22Rv1 (cell line): ENCODE results near the gene RARRES2.

Source experiments
- H3K27ac ChIP-seq: fragments of 450-650 bp; 2 replicates; pipeline ENCODE4 v1.5.1; 2017
- ZFX ChIP-seq: fragments of 450-650 bp; IDR thresholded peaks from 2 replicates; pipeline ENCODE4 v1.6.1; 2017; ENCODE audit warnings: antibody characterized with exemption, borderline replicate concordance
- TF ChIP-seq, protein P1 (sequence below): fragments of 450-650 bp; IDR thresholded peaks from 2 replicates; pipeline ENCODE4 v1.5.1; 2017; ENCODE audit warnings: mild to moderate bottlenecking

RARRES2 gene

DNA sequence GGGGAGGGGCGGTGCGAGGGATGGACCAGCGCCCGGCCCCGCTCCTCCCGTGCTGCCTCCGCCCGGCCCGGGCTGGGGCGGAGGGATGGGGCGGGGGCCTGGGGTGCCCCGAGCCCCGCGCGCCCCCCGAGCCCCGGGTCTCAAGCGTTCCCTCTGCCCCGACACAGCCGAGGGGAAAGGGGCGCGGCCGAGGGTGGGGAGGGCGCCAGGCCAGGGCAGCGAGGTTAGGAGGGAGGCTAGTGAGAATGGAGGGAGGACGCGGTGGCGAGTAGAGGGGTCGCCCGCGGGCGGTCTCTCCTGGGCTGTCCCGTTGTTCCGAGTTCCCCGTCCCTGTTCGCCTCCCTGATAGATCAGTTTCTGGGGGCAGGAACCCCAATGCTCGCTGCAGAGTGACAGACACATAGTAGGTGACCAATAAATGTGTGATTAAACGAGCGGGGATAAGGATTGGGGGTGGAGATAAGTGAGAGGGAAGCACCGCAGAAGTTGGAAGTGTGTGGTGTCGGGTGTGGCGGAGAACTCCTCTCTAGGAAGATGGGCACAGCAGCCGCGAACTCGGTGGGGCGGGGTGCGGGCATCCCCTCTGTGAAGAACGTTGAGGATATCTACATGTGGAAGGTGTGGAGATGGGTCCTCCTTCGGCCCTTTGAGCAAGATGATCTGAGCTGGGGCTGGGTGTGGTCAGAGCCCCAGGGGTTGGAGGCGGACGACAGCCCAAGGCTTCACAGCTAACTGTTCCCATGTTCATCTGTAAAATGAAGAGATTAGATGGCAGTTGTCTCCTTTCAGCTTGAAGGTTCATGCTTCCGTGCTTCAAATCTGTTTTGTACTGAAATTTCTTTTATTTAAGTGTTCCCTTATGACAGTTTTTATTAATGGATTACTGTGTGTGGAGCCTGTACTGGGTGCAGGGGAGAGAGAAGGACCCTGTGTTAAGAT, 38.3 kb upstream of the RARRES2 start:
- TF ChIP-seq, protein P1, sequence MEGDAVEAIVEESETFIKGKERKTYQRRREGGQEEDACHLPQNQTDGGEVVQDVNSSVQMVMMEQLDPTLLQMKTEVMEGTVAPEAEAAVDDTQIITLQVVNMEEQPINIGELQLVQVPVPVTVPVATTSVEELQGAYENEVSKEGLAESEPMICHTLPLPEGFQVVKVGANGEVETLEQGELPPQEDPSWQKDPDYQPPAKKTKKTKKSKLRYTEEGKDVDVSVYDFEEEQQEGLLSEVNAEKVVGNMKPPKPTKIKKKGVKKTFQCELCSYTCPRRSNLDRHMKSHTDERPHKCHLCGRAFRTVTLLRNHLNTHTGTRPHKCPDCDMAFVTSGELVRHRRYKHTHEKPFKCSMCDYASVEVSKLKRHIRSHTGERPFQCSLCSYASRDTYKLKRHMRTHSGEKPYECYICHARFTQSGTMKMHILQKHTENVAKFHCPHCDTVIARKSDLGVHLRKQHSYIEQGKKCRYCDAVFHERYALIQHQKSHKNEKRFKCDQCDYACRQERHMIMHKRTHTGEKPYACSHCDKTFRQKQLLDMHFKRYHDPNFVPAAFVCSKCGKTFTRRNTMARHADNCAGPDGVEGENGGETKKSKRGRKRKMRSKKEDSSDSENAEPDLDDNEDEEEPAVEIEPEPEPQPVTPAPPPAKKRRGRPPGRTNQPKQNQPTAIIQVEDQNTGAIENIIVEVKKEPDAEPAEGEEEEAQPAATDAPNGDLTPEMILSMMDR = 0 out of 2 replicates have a peak, but pooled peaks have one; percentile 4
- TF ChIP-seq ZFX = no peak
- H3K27ac ChIP-seq = peak overlapping the region; percentile 98

DNA sequence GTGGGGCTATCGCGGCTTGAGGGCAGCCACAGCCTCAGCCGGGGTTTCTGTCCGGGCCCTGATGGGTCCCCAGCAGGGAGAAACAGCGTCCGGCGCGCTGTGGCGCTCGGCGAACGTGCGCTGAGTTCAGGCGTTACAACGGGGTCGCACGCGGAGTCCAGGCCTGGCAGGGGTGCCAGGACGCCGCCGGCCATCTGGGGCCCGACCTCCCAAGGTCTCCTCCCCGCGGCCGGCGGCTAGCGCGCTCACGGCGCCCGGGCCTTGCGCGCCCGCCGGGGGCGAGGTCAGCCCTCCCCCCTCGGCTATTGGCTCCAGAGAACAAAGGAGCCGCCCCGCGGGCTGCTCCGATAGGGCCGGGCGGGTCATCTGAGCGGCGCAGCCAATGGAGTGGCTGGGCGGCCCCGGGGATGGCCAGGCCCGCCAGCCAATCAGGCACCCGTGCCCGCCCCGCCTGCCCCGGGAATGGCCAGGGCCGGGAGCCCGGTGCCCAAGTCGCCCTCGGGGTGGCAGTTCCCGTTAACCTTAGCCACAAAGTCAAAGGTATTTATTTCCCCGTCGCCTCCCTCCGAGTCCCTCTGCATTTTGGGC, 37.5 kb upstream of the RARRES2 start, which contains the start of gene ZNF775:
Gene ZNF775 (plus strand): TSS at position 478 of the 588 bp plus-strand sequence. CDS start 9,141 bp downstream, outside the sequence.
- TF ChIP-seq, protein P1 = no peak
- no peak for TF ChIP-seq ZFX
- peak within 1 kb of the TSS; percentile 98 for H3K27ac ChIP-seq

DNA sequence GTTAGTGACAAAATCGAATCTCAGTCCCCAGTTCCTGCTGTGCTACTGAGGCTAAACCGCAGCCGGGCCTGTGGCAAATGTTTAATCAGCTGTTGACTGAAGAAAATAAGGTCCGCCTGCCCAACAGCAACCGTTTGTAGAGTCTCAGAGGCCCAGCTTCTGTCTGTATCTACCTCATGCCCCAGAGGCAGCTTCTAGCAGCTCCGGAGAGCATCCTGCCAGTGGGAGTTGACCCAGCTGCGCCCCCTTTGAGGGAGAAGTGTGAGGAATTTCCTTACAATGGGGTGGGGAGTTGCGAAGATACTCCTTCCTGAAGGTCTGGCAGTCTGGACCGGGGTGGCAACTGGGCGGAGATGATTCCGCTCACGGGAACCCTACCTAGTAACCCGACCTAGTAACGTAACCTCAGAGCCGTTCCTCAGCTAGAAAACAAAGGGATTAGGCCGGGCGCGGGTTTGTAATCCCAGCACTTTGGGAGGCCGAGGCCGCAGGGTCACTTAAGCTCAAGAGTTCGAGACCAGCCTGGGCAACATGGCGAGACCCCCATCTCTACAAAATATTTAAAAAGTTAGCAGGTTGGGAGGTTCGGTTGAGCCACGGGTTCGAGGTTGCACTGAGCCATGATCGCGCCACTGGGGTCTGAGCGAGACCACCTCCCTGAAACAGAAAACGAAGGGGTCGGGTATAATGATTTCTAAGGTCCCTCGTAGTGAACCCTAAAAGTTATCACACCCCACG, 36.9 kb upstream of the RARRES2 start:
- TF ChIP-seq, protein P1 = peak; percentile 20; the same call in 1 of the 2 replicates
- TF ChIP-seq ZFX = no peak
- peak overlapping the region; percentile 98 for H3K27ac ChIP-seq

DNA sequence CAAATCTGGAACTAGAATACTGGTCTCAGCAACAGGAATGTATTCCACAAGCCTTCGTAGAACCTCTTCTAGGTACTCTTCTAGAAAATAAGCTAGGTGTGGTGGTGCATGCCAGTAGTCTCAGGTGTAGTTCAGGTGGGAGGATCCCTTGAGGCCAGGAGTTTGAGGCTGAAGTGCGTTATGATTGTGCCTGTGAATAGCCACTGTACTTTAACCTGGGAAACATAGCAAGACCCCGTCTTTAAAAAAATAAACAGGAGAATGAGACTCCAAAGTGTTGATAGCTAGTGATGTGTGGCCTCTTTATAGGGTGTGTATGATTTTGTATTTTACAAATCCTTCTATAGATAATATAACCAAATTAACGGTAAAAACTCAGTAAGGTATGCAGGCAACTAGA, 36.2 kb upstream of the RARRES2 start:
- TF ChIP-seq, protein P1 = no peak
- TF ChIP-seq ZFX = no peak
- H3K27ac ChIP-seq = peak overlapping the region; percentile 98

DNA sequence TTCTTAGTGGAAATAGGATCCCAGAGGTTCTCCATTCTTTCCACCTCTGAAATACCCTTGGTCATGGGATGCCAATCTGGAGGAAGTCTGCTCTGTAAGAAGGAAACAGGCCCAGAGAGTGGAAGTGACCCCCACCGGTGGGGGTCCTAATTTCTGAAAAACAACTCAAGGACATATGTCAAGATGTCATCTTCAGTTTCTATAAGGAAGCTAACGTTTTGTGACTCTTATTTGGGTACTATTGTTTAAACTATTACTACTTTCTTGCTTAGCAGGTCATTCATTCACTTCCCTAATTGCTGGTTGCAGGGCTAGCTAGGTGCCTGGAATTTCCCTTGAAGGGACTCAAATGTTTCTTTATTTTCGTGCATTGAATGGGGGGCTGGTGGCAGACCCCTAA, 35.8 kb upstream of the RARRES2 start:
- peak overlapping the region; percentile 98 for H3K27ac ChIP-seq

DNA sequence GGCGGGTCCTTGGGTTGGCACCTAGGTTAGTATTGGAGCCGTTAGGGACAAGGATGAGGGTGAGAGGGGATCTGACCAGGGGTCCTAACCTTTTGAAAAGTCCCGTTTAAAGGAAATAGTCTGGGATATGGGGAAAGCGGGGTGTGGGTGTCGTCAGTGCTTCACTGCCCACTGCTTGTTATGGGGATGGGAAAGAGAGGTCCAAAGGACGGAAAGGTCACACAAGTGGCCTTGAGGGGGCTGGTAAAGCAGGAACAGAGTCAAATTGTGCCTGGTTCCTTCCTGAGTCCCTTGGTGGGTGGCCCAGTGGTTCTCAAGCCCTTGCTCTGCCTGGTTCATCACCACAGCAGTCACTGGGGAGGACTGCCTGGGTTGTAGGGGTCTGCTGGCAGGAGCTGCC, 35.1 kb upstream of the RARRES2 start:
- no peak for TF ChIP-seq ZFX
- TF ChIP-seq, protein P1 = no peak

More for the DNA sequence above, 35.8 kb upstream of the RARRES2 start:
- TF ChIP-seq, protein P1 = no peak
- TF ChIP-seq ZFX = no peak

More for the DNA sequence above, 35.1 kb upstream of the RARRES2 start:
- H3K27ac ChIP-seq = peak overlapping the region; percentile 98
